Mucosa of gallbladder (tissue), 1 donor: ENCODE measurements around the gene FAM120AOS. TPM values are rescaled to one million over a fixed set of nuclear protein-coding genes. Genes with fewer than 3 reads are reported as not detected.
"Not testable (repeated sequence)": the region's sequence is repeated elsewhere in the genome, so short reads cannot be mapped to it uniquely, and the experiment has no call there.

ENCODE experiments used
- DNase-seq: peaks from one replicate; pipeline ENCODE4 v3.0.0-alpha.2; 2020; ENCODE audit warnings: low spot score
- total RNA-seq: library from RNA; stranded (reverse); gene quantifications from one replicate; pipeline ENCODE4 v1.2.1, GENCODE V29; 2021
- donor health status: DM: no; HTN: no; CAD: no.

The FAM120AOS gene
- total RNA-seq, 1 donor from 2014 or later, result 51.1 TPM

DNA sequence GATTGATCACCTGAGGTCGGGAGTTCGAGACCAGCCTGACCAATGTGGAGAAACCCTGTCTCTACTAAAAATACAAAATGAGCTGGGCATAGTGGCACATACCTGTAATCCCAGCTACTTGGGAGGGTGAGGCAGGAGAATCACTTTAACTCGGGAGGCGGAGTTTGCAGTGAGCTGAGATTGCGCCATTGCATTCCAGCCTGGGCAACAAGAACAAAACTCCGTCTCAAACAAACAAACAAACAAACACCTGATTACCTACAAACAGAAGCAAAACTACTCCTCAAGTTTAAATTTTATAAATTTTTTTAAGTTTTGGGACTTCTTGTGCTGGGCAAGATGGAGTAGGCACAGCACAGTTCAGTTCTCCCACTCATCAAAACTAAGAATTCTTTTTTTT, 14.1 kb downstream of the FAM120AOS start:
- DNase-seq, result not testable (repeated sequence)

DNA sequence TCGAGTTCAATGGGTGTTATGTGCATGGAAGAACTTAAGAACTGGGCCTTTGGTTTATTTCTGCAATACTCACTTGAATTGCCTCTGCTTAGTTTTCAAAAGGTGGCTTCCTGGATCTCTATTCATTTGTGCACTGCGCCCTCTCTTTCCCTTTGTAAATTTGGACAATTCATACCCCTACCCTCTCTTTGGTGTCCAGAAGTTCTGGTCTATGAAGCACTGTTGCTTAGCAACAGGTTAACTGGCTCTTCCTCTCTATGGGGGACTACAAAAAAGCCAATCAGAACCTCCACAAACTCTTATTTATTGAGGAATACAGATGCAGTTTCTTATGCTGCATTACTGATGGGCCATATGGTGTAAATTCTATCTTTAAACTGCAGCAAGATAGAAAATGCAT, 15.4 kb downstream of the FAM120AOS start:
- no peak for DNase-seq

DNA sequence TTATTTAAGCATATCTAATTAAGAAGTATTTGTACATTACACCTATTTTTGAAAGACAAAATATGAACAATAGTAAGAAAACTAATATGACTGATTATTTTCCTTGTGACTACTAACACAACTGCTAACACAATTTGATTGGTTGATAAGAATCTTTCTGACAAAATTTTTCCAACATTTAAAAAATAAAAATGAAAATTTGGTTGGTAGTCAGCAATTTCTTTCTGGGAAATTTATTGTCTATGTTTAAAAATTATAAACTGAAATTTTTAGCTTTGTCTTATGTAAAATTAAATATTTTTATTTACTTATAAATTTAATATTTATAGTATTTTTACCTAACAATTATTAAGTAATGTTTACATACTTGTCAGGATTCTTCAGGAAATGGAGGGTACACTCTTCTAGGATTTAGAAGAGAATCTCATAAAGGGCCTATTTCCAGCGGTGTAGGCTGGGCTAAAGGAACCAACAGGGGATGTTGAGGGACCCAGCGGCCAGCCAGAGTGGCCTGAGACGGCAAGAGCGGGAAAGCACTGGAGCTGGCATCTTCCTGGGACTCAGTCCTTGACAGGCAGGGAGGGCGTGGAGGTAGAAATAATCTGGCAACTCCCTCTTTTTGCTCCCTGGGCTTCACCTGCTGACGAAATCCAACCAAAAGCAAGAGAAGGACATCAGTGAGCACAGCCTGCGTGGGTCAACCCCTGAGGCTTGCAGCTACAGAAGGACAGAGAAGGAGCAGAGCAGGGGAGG, 16.6 kb downstream of the FAM120AOS start:
- DNase-seq, result no peak

DNA sequence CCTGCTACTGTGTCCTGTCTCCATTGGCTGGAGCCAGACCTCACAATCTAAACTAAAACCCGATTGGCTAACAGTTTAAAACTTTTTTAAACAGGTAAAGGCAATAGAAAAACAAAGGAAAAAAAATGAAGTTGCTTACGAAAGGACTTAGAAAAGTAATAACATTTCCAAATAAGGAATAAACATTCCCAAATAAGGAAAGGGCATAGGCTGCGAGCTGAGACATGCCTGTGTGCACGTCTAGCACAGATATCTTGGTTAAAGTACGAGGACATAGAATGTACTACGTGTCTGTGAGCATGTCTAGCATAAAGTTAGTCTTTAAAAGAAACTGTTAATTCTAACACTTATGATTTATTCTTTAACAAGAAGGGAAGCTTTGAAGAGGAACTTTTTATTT, 17.2 kb downstream of the FAM120AOS start:
- no peak for DNase-seq

DNA sequence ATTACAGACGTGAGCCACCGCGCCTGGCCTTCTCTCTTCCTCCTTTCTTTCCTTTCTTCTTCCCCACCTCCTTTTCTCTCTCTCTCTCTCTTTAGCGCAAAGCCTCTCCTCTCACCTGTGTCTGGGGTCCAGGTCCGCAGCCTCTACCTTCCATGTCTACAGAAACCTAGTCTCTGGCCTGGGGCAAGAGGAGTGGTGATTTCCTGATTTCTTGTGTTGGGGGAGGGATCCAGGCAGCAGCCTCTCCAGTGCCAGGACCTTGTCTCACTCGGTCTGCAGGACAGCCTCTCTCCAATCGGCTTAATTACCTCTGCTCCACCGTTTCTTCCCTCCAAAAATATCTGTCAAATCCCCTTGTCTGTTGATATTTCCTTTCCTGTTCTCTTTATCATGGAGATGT, 18.0 kb downstream of the FAM120AOS start:
- DNase-seq, result no peak

DNA sequence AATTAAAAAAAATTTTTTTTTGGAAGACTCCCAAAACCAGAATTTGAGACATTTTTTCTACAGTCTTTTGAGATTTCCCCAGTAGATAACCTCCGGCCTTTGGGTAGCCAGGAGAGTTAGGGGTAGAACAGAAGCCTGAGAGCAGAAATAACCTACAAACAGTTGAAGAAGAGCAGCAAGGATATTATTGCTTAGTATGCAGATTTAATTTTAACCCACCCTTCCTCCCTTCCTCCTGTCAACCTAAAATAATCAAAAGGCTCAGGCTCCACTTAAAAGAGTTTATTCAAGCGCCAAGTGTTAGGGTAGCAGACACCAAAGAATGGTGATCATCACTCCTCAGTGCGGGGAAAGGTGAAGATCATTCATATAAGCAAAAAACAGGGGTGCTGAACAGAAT, 19.3 kb downstream of the FAM120AOS start:
- DNase-seq, result no peak

DNA sequence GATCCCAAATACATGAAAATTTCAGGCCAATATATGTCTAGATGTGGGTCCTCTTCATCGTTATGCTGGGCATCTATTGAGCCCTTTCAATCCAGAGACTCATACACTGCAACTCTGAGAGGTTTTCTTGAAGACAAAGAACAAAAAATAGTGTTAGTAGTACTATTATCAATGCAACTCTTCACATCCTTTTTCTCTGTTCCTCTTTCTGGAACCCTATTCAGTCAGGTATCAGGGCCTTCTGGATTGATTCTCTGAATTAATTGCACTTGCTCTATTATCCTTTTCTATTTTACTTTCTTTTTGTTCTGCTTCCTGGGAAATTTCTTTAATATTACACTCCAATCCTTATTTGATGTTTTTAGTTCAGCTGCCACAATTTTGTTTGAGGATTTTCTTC, 20.4 kb downstream of the FAM120AOS start:
- no peak for DNase-seq

DNA sequence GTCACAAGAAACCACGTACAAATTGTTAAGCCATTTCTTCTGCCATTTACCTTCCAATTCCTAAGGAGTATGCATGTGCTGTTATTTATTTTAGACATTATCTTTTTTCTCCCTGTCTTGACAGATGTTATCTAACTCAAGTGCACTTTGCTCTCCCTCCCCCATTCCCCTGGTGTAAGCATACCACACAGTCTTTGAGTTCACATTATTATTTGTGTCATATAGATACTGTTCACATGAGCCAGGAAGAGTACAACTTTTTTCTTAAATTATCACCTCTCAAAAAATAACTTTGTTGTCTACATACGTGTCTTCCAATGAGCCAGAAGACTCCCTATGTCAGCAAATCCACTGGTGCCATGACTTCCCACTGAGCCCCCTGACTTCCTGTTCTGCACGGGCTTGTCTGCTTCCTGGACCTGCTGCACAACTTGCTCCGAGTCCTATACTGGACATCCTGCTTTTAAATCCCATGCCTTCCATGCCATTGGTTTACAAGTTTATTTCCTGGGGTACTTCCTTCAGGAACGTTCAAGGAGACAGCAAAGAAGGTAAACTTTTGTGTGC, 21.8 kb downstream of the FAM120AOS start:
- no peak for DNase-seq

DNA sequence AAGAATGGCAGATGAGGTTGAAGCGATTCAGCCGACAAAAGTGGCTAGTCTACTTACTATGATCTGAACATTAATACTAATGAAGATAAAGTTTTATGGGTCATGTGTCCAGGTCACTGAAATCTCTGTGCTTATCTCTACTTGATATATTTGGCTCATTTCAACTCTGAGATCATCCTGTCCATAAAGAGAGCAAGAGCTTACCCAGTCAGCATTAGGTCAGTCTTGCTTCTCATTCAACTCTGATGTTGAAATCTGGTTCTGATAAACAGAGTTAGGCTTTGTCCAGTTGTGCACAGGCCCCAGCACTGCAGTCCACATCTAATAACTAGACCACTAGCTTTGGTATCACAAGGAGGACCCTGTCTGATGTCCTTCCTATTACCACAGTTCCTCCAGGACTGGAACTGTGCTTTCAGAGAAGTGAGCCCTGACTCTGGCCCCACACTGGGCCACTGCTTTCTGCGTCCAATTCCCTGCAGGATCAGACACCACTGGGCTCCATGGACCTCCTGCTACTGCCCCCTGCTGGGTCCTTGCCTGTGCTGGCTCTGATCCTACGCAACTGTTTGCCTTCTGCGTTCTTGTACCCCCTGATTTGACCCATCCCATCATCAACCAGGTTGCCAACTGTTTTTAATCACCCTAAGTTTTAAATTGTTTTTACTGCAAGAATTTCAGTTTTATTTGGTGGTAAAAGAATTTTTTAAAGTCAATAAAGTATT, 25.6 kb downstream of the FAM120AOS start:
- no peak for DNase-seq

DNA sequence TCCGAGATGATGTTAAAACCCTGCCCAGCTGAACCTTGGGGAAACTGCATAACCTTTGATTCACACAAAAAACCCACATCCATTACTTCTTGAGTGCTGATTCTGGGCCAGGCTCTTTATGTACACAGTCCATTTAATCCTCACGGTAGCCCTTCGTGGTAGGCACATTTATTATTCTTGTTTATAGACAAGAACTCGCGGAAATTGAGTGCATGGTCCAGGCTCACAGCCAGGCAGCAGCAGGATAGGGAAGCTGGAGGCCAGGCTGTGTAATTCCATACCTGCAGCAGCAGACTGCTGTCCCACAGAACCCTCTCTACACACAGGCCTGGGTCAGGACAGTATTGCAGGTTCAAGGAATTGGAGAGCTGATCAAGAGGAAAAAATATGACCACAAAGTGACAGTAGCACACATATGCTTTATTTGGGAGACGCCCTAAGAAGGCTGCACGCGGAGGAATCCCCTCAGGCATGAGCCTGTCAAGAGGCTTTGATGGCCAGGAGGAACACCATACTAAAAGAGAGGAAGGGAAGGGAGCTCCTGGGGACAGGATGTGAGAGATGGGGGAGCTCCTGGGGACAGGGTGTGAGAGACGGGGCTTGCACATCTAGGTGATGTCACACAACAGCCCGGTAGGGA, 30.3 kb downstream of the FAM120AOS start:
- DNase-seq, result no peak

DNA sequence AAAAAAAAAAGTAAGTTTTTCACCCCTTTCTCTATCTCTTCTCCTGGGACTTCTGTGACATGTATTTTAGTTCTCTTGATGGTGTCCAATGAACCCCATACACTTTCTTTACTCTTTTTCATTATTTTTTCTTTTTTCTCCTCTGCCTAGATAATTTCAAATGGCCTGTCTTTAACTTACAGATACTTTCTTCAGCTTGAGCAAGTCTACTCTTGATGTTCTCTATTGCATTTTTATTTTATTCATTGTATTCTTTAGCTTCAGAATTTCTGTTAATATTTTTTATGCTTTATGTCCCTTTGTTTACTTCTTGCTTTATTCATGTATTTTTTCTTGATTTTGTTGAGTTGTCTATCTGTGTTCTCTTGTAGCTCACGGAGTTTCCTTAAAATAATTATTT, 34.4 kb downstream of the FAM120AOS start:
- DNase-seq, result no peak

DNA sequence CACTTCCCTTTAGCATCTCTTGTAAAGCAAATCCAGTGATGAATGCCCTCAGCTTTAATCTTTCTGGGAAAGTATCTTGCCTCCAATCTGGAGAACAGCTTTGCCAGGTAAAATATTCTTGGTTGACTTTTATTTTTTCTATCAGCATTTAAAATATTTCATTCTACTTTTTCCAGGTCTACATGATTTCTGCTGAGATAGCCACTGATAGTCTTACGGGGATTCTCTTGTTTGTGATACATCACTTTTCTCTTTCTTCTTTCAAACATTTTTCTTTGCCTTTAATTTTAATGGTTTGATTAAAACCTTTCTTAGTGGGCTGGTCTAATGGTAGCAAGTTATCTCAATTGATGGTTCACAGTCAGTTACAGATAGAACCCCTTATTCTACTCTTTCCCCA, 35.8 kb downstream of the FAM120AOS start:
- no peak for DNase-seq

DNA sequence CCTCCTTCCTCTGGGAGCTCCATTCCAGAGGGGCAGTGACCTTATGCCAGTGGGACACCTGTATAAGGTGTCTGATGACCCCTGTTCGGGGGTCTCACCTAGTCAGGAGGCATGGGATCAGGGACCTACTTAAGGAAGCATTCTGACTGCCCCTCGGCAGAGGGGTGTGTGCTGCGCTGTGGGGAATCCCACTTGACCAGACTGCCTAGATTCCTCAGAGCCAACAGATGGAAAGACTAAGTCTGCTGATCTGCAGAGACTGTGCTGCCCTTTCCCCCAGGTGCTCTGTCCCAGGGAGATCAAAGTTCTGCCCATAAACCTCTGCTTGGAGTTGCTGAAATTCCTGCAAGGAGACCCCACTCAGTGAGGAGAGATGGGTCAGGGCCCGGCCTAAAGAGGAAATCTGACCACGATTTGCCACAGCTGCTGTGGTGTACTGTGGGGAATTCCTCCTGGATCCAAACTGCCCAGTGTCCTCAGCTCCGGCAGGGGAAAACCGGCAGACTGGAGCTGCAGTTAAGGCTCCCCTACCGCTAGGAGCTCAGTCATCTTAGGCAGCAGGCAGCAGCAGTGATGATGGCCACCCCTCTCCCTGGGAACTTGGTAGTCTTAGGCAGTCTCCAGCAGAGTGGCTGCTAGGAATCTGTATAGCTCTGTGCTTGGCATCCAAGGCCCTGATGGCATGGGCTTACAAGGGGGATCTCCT, 36.7 kb downstream of the FAM120AOS start:
- DNase-seq, result no peak

DNA sequence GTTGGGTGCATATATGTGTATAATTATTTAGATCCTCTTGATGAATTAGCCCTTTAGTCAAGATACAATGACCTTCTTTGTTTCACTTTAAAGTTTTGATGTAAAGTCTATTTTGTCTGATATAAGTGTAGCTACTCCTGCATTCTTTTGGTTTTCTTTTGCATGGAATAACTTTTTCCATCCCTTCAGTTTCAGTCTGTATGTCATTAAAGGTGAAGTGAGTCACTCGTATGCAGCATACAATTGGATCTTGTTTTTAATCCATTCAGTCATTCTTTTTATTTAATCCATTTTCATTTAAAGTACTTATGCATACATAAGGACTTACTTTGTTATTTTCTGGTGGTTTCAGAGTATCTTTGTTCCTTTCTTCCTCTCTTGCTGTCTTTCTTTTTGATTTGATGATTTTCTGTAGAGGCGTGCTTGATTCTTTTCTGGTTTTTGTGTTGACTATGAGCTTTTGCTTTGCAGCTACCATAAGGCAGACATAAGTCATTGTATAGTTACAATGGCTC, 38.1 kb downstream of the FAM120AOS start:
- DNase-seq, result no peak

DNA sequence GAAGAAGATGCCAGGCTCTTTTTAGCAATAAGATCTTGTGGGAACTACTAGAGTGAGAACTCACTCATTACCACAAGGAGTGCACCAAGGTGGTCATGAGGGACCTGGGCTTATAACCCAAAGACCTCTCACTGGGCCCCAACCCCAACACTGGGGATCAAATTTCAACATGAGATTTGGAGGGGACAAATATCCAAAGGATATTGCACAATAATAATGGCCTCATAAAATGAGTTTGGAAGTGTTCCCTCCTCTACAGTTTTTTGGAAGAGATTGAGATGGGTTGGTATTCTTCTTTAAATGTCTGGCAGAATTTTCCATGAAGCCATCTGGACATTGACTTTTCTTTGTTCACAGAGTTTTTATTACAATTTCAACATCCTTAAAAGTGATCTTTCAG, 39.9 kb downstream of the FAM120AOS start:
- no peak for DNase-seq

DNA sequence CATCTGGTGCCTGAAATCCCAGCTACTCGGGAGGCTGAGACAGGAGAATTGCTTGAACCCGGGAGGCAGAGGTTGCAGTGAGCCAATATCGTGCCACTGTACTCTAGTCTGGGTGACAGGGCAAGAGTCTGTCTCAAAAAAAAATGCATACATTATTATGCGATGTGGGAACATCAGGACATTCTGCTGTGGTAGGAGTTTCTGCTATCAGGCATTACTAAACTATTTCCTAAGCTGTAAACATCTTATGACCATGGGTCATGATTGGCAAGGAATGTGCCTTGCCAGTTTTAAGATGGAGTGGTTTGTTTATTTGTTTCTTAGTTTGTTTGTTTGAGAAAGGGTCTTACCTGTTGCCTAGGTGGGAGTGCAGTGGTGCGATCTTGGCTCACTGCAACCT, 47.0 kb downstream of the FAM120AOS start:
- DNase-seq, result no peak

DNA sequence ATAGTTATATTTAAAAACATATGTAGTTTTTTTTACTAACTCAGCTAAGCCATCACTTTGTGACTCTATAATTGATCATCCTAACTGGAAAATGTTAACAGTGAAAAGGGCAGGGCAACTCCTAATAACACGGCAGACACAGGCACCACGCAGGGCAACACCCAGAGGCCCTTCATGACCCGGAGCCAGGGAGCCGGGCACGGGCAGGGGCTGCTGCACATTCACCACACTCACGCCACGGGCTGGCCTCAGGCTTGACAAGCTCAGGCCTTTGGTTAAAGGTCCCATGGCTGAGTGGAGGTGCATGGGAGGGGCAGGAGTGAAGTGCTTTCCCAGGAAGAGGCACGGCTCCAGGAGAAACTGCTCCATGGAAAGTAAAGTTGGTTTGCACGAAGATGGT, 54.9 kb downstream of the FAM120AOS start:
- no peak for DNase-seq

DNA sequence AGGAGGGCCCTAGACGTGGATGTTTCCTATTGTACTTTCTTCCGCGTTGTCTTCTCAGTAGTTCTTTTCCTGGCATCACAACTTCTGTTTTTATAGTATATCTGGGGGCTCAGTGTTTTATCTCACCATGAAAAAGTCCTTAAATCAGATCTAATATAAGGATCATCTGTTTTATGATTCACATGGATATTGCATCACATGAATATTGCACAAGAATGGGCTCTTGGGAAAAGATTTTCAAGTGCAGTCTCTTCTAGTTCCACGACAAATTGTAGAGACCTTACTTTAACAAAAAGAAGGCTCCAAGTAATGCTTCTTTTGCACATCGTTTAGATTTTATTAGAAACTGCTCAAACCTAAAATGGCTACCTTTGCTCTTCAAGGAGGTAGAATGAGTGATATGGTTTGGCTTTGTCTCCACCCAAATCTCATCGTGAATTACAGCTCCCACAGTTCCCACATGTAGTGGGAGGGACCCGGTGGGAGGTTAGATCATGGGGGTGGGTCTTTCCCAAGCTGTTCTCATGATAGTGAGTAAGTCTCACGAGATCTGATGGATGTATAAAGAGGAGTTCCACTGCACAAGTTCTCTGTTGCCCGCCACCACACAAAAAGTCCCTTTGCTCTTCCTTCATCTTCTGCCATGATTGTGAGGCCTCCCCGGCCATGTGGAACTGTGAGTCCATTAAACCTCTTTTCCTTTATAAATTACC, 55.6 kb downstream of the FAM120AOS start:
- DNase-seq, result no peak
